CD8-positive, alpha-beta memory T cell (primary cell): ENCODE measurements around the gene C2orf92. TPM values are rescaled to one million over a fixed set of nuclear protein-coding genes. Genes with fewer than 3 reads are reported as not detected.

ENCODE experiments used
- CTCF ChIA-PET: fragments of 350-600 bp; sonication (Branson Sonifier 250); formaldehyde crosslinking; loops from one replicate; lab custom pipeline; 2021; ENCODE audit warnings: antibody characterized with exemption; lab: Charles Lee
- POLR2A ChIA-PET: fragments of 350-600 bp; sonication (Branson Sonifier 250); formaldehyde crosslinking; loops from one replicate; lab custom pipeline; 2021; ENCODE audit warnings: antibody characterized with exemption; lab: Charles Lee
- DNase-seq, 5 donors: peaks; one replicate each; pipeline versions ENCODE4 v3.0.0 to v3.0.0-alpha.2; 2020 to 2022; ENCODE audit warnings: mixed read lengths in 1 of 5
- H3K27ac ChIP-seq: one replicate; pipeline ENCODE4 v1.7.0; 2013; ENCODE audit warnings: low read depth, mild to moderate bottlenecking, low read length, moderate library complexity
- H3K27me3 ChIP-seq: 2 replicates; pipeline ENCODE4 v1.7.0; 2013; ENCODE audit warnings: low read length, mild to moderate bottlenecking; ENCODE audit not compliant: insufficient read depth, poor library complexity, severe bottlenecking
- H3K36me3 ChIP-seq: 2 replicates; pipeline ENCODE4 v1.7.0; 2013; ENCODE audit warnings: mild to moderate bottlenecking, low read length, moderate library complexity; ENCODE audit not compliant: insufficient read depth
- H3K4me1 ChIP-seq: 2 replicates; pipeline ENCODE4 v1.7.0; 2013; ENCODE audit warnings: mild to moderate bottlenecking, low read length, moderate library complexity; ENCODE audit not compliant: insufficient read depth
- H3K4me3 ChIP-seq: 2 replicates; pipeline ENCODE4 v1.7.0; 2013; ENCODE audit warnings: mild to moderate bottlenecking, low read length
- H3K9me3 ChIP-seq: 2 replicates; pipeline ENCODE4 v1.7.0; 2013; ENCODE audit warnings: mild to moderate bottlenecking, low read length
- H3K27ac Mint-ChIP-seq, 8 donors: one replicate each; pipeline ENCODE4 v1.8.0; 2020 to 2021; ENCODE audit warnings: mixed read lengths in 8 of 8, mild to moderate bottlenecking in 6 of 8, inconsistent platforms in 3 of 8, moderate library complexity in 3 of 8
- H3K27me3 Mint-ChIP-seq, 2 donors: one replicate each; pipeline ENCODE4 v1.8.0; 2020 to 2021; ENCODE audit warnings: mixed read lengths in 2 of 2, mild to moderate bottlenecking in 1 of 2, moderate library complexity in 1 of 2
- H3K36me3 Mint-ChIP-seq, 3 donors: one replicate each; pipeline ENCODE4 v1.8.0; 2020 to 2021; ENCODE audit warnings: mixed read lengths in 3 of 3, inconsistent platforms in 1 of 3, mild to moderate bottlenecking in 1 of 3
- H3K4me1 Mint-ChIP-seq, 3 donors: one replicate each; pipeline ENCODE4 v1.8.0; 2020 to 2021; ENCODE audit warnings: mixed read lengths in 3 of 3, inconsistent platforms in 1 of 3, mild to moderate bottlenecking in 1 of 3
- H3K4me3 Mint-ChIP-seq, 7 donors: one replicate each; pipeline ENCODE4 v1.8.0; 2020 to 2021; ENCODE audit warnings: mixed read lengths in 7 of 7, mild to moderate bottlenecking in 6 of 7, moderate library complexity in 4 of 7, inconsistent platforms in 2 of 7
- H3K9me3 Mint-ChIP-seq, 5 donors: one replicate each; pipeline ENCODE4 v1.8.0; 2020 to 2022; ENCODE audit warnings: mixed read lengths in 5 of 5, mild to moderate bottlenecking in 3 of 5, moderate library complexity in 2 of 5, inconsistent platforms in 1 of 5
- polyA plus RNA-seq: library from polyadenylated mRNA; unstranded; fragments of 300-500 nt; fragmentation: Illumina TruSeq; gene quantifications from one replicate; pipeline ENCODE4 v1.2.3, GENCODE V29; 2021
- total RNA-seq, 2 experiments: library from RNA; stranded (reverse); gene quantifications; one replicate each; pipeline ENCODE4 v1.2.3, GENCODE V29; 2021

The C2orf92 gene
- total and polyA plus RNA-seq, 3 experiments from 2014 or later = 4.6 to 6.5 TPM; not detected in 1

DNA sequence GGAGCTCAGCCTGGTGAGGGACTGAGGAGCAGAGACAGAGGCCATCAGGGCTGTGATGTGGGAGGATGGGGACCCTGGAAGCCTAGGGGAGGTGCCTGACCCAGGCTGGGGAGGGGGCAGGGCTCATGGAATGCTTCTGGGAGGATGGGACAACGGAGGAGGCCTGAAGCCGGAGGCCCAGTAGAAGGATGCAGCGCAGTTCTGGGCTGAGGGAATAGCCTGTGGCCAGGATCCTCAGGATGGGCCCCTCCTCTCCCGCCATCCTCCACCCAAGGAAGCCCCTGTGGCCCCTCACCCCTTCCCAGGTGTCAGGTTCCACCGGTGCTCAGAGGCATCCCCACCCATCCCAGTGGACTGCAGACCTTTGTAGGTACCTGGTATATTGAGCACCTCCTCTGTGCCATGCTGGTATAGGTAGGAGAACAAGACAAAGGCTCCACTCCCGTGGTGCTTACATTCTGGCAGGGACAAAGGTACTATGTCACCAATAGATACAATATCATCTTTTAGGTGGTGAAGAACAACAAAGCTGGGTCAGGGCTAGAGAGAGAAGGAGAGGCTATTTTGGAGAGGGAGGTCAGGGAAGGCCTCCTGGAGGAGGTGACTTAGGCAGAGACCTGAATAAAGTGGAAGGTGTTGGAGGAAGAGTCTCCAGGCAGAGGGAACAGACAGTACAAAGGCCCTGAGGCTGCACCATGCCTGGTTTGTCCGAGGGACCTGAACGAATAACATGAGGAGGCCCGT lies 46.6 kb downstream of the C2orf92 start:
- H3K36me3 Mint-ChIP-seq = peaks cover 20 to 70% (median 24%) of the 10 kb centered on the region in 3 donors
- peaks cover 87 to 96% (median 87%) of the 10 kb centered on the region in 3 donors for H3K4me1 Mint-ChIP-seq
- peaks cover 0 to 4% of the 10 kb centered on the region in 2 donors for H3K27me3 Mint-ChIP-seq
- H3K4me3 Mint-ChIP-seq = peak overlapping the region; percentile 89 to 99 (median 93)
- Histone ChIP-seq H3K4me1 (peaks cover 81% of the 10 kb centered on the region), H3K9me3 (no peaks in the 10 kb centered on the region), H3K36me3 (peaks cover 11% of the 10 kb centered on the region), H3K27me3 (no peaks in the 10 kb centered on the region), H3K27ac (peak overlapping the region; percentile 27), H3K4me3 (peak overlapping the region; percentile 91)
- CTCF ChIA-PET = interaction anchor here (1.4 to 16.2 kb wide), 3 partner anchors 17 to 30 kb away, joined by 3 to 301 read pairs (median 17); no protein-coding TSS in a partner anchor
- H3K27ac Mint-ChIP-seq = peak overlapping the region; percentile 94 to 100 (median 98)
- POLR2A ChIA-PET = no interaction called here
- no peak for DNase-seq
- H3K9me3 Mint-ChIP-seq = no peaks in the 10 kb centered on the region

DNA sequence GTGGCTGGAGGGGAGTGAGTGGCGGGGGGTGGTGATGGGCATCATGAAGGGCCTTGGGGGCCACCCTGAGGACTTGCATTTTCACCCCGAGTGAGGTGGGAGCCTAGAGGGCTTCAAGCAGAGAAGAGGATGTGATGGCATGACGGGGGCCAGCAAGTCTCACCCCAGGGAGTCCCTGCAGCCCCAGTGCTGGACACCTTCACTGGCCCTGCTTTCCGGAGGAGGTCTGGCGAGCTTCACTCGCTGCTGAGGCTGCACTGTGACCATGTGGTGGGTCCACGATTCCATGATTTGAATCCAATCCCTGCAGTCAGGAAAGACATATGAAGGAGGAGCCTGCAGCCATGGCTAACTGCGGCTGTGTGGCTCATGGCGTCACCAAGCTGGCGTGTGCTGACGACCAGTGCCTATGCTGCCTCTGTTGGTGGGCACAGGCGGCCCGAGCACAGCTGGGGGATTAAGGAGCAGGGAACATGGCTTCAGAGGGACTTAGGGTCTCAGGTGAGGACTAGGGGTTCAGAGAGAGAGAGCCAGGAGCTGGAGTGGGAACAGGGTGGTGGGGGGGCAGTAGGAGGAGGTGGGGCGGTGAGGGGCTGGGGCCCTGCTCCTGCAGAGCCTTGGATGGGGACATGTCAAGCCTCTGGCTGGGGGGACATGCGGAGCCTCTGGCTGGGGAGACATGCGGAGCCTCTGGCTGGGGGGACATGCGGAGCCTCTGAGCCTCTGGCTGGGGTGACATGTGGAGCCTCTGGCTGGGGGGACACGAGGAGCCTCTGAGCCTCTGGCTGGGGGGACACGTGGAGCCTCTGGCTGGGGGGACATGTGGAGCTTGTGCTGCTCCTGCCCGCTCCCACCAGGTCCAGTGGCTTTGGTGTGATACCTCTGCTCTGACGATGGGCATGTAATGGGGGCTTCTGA lies 47.4 kb downstream of the C2orf92 start:
- POLR2A ChIA-PET = interaction anchor here (1.7 kb wide), 1 partner anchor 14 kb away, joined by 7 read pairs; no protein-coding TSS in a partner anchor
- H3K27ac ChIP-seq = peak overlapping the region; percentile 41
- H3K4me3 ChIP-seq = peak overlapping the region; percentile 91

DNA sequence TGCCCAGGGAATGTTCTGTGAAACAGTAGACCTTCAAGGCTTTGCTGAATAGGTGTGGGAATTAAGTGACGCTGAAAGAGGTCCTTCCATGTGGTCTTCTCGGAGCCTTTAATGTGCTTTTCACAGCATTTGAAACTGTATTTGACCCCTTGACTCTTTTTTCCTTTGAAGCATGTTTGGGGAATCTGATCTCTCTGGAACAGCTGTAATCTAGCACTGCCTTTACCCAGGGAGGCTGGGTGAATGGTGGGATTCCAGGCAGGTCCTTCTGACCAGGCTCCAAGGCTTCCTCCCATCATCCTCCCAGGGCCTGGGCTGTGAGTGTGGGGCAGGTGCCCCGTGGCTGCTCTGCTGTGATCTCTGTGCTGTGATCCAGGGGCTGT lies 48.1 kb downstream of the C2orf92 start:
- POLR2A ChIA-PET = interaction anchor here (1.7 to 1.8 kb wide), 2 partner anchors 13 to 23 kb away, joined by 7 to 11 read pairs; no protein-coding TSS in a partner anchor
- DNase-seq = peak in 1 of 5 donors; percentile 32
- H3K27ac ChIP-seq = peak overlapping the region; percentile 41
- Mint-ChIP-seq H3K36me3 (peaks cover 23 to 79% (median 24%) of the 10 kb centered on the region in 3 donors), H3K27me3 (peaks cover 0 to 4% of the 10 kb centered on the region in 2 donors), H3K4me1 (peaks cover 79 to 93% (median 81%) of the 10 kb centered on the region in 3 donors), H3K27ac (peak overlapping the region; percentile 86 to 100 (median 98)), H3K9me3 (no peaks in the 10 kb centered on the region), H3K4me3 (peak overlapping the region; percentile 89 to 99 (median 93))
- peaks cover 15% of the 10 kb centered on the region for H3K36me3 ChIP-seq
- no peaks in the 10 kb centered on the region for H3K27me3 ChIP-seq
- H3K4me3 ChIP-seq = peak overlapping the region; percentile 91
- CTCF ChIA-PET = interaction anchor here (1.0 to 16.2 kb wide), 8 partner anchors 8 to 127 kb away, joined by 3 to 301 read pairs (median 8); no protein-coding TSS in a partner anchor
- H3K9me3 ChIP-seq = no peaks in the 10 kb centered on the region
- H3K4me1 ChIP-seq = peaks cover 81% of the 10 kb centered on the region

More for the DNA sequence above, 47.4 kb downstream of the C2orf92 start:
- Mint-ChIP-seq H3K4me1 (peaks cover 81 to 93% (median 81%) of the 10 kb centered on the region in 3 donors), H3K27me3 (peaks cover 0 to 4% of the 10 kb centered on the region in 2 donors), H3K4me3 (peak overlapping the region; percentile 89 to 99 (median 93)), H3K27ac (peak overlapping the region; percentile 94 to 100 (median 98)), H3K36me3 (peaks cover 21 to 72% (median 24%) of the 10 kb centered on the region in 3 donors), H3K9me3 (no peaks in the 10 kb centered on the region)
- CTCF ChIA-PET = interaction anchor here (1.4 to 16.2 kb wide), 5 partner anchors 8 to 126 kb away, joined by 3 to 301 read pairs (median 14); no protein-coding TSS in a partner anchor
- peak in 1 of 5 donors; percentile 40 for DNase-seq
- Histone ChIP-seq H3K4me1 (peaks cover 81% of the 10 kb centered on the region), H3K36me3 (peaks cover 11% of the 10 kb centered on the region), H3K27me3 (no peaks in the 10 kb centered on the region), H3K9me3 (no peaks in the 10 kb centered on the region)

DNA sequence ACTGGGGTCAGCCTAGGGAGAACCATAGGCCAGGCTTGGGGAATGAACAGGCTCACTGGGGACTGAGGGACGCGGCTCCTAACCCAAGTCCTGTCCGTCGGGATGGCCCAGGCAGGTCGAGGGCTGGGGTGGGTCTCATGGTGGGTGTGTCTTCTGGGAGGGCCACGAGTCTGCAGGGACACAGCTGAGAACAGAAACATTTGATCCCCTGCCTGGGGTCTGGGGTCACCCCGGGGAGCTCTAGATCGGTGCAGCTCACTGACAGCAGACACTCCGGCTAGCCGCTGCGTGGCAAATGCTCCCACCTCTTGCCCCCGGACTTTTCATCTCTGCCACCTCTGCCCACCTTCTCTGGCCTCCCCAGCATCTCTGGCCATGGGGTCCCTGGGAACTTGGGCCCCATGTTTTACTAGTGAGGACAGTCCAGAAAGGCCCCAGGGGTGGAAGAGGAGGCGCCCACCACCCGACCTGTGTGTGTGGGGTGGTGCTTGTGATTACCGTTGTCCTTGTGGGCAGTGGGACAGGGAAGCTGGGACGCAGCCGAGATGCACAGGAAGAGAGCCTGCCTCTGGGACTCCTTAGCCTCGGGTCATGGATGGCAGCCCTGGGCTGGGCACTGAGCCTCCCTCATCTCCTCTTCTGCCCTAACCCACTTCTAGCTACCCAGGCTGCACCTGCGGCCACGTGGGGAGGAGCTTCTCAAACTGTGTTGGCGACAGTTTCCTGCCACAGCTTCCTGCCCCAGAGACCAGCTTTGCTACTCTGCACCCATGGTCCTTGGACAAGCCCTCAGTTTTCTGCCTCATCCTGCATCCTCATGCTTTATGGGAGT lies 48.8 kb downstream of the C2orf92 start:
- DNase-seq = peak; percentile 68 to 88 (median 78)
- Histone ChIP-seq H3K4me3 (peak overlapping the region; percentile 91), H3K27me3 (no peaks in the 10 kb centered on the region), H3K36me3 (peaks cover 21% of the 10 kb centered on the region), H3K9me3 (no peaks in the 10 kb centered on the region), H3K27ac (peak overlapping the region; percentile 58), H3K4me1 (peaks cover 81% of the 10 kb centered on the region)
- Mint-ChIP-seq H3K27me3 (peaks cover 0 to 4% of the 10 kb centered on the region in 2 donors), H3K4me3 (peak overlapping the region; percentile 89 to 99 (median 93)), H3K9me3 (no peaks in the 10 kb centered on the region), H3K4me1 (peaks cover 79 to 93% (median 81%) of the 10 kb centered on the region in 3 donors), H3K27ac (peak overlapping the region; percentile 86 to 100 (median 98)), H3K36me3 (peaks cover 26 to 84% (median 29%) of the 10 kb centered on the region in 3 donors)
- ChIA-PET CTCF (interaction anchor here (0.6 to 16.2 kb wide), 11 partner anchors 9 to 128 kb away, joined by 3 to 301 read pairs (median 7); no protein-coding TSS in a partner anchor), POLR2A (interaction anchor here (0.9 to 1.8 kb wide), 4 partner anchors 10 to 24 kb away, joined by 4 to 11 read pairs (median 6); no protein-coding TSS in a partner anchor)

DNA sequence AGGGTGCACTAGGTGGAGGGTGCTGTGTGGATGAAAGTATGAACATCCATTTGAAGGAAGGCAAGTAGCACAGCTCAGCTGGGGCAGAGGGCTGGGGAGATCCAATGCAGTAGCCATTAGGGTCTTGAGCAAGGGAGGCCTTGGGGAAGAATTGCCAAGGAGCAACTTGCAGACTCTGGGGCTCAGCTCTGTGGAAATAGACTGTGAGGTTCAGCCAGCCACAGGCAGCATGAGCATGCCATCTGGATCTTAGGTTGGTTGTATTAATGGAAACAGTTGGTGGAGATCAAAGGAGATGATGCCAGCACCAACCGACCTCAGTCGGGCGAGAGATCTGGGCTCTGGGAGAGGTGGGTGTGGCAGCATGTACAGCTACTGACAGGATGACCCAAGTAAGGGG lies 49.4 kb downstream of the C2orf92 start:
- H3K27me3 Mint-ChIP-seq = peaks cover 0 to 4% of the 10 kb centered on the region in 2 donors
- no peaks in the 10 kb centered on the region for H3K27me3 ChIP-seq
- H3K9me3 ChIP-seq = no peaks in the 10 kb centered on the region
- peaks cover 79 to 93% (median 82%) of the 10 kb centered on the region in 3 donors for H3K4me1 Mint-ChIP-seq
- H3K9me3 Mint-ChIP-seq = no peaks in the 10 kb centered on the region
- peaks cover 86% of the 10 kb centered on the region for H3K4me1 ChIP-seq
- peaks cover 21 to 84% (median 29%) of the 10 kb centered on the region in 3 donors for H3K36me3 Mint-ChIP-seq
- peak in 1 of 5 donors; percentile 51 for DNase-seq
- H3K27ac Mint-ChIP-seq = peak overlapping the region; percentile 86 to 100 (median 98)
- peak overlapping the region; percentile 91 for H3K4me3 ChIP-seq
- H3K27ac ChIP-seq = peak overlapping the region; percentile 58
- H3K36me3 ChIP-seq = peaks cover 27% of the 10 kb centered on the region
- peak overlapping the region; percentile 89 to 99 (median 93) for H3K4me3 Mint-ChIP-seq
- ChIA-PET POLR2A (interaction anchor here (0.9 to 1.8 kb wide), 3 partner anchors 9 to 24 kb away, joined by 4 to 11 read pairs (median 6); no protein-coding TSS in a partner anchor), CTCF (interaction anchor here (0.6 to 16.2 kb wide), 10 partner anchors 10 to 128 kb away, joined by 3 to 301 read pairs (median 8); no protein-coding TSS in a partner anchor)

DNA sequence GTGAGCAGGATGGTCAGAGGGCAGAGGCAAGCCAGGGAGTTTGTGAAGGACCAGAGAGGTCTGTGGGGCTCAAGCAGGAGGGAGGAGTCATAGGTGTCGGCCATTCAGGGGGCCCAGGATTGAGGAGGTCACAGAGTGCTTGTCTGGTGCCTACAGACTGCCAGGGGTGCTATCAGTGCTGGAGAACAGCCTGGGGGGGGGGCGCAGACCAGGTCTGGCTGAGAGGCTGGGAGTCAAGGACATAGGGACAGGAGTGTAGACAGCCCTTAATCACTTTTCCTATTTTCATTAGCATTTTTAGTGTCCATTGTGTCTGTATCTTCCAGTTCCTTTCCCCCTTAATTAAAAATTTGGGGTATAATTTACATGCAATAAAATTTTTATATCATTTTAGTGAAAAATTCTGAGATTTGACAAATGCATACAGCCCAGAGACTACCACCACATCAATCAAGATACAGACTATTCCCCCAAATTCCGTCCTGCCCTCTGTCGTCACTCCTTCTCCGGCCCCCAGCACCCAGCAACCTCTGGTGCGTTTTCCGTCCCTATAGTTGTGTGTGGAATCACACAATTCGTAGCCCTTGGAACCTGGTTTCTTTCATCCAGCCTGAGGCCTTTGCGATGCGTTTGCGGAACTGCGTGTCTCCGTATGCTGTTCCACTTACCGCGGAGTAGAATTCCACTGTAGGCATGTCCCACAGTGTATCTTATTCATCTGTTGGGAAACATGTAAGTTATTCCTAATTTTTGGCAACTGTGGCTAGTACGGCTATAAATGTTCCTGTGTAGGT lies 50.0 kb downstream of the C2orf92 start:
- CTCF ChIA-PET = interaction anchor here (0.9 to 16.2 kb wide), 6 partner anchors 10 to 43 kb away, joined by 3 to 301 read pairs (median 10); no protein-coding TSS in a partner anchor
- peak overlapping the region; percentile 58 for H3K27ac ChIP-seq
- no peak for DNase-seq
- H3K4me3 Mint-ChIP-seq = peak overlapping the region; percentile 89 to 99 (median 93)
- H3K36me3 ChIP-seq = peaks cover 27% of the 10 kb centered on the region
- no peaks in the 10 kb centered on the region for H3K9me3 ChIP-seq
- H3K27ac Mint-ChIP-seq = peak overlapping the region; percentile 86 to 100 (median 98)
- H3K4me3 ChIP-seq = peak overlapping the region; percentile 91
- peaks cover 73 to 91% (median 82%) of the 10 kb centered on the region in 3 donors for H3K4me1 Mint-ChIP-seq
- H3K9me3 Mint-ChIP-seq = no peaks in the 10 kb centered on the region
- peaks cover 0 to 4% of the 10 kb centered on the region in 2 donors for H3K27me3 Mint-ChIP-seq
- POLR2A ChIA-PET = interaction anchor here (0.9 to 1.8 kb wide), 3 partner anchors 8 to 23 kb away, joined by 4 to 11 read pairs (median 6); no protein-coding TSS in a partner anchor
- H3K27me3 ChIP-seq = no peaks in the 10 kb centered on the region
- H3K4me1 ChIP-seq = peaks cover 88% of the 10 kb centered on the region
- H3K36me3 Mint-ChIP-seq = peaks cover 21 to 84% (median 29%) of the 10 kb centered on the region in 3 donors
